Gastroesophageal sphincter (tissue), 3 donors: ENCODE results near the gene CD276.

Experiments
- EP300 ChIP-seq: sonication (generic); formaldehyde crosslinking; IDR thresholded peaks from one replicate; pipeline ENCODE4 v1.6.1; 2017; ENCODE audit warnings: antibody characterized with exemption, mild to moderate bottlenecking
- POLR2AphosphoS5 ChIP-seq: sonication (generic); formaldehyde crosslinking; IDR thresholded peaks from one replicate; pipeline ENCODE4 v1.6.1; 2017; ENCODE audit warnings: antibody characterized with exemption
- TF ChIP-seq, protein P1 (sequence below), 4 experiments: fragments of 200-600 bp in 2 of 4; fragments of 450-650 bp in 2 of 4; sonication (generic) in 1 of 4; IDR thresholded peaks; one replicate each; pipeline ENCODE4 v1.5.1; 2017 to 2019; ENCODE audit warnings: antibody characterized with exemption in 4 of 4, mild to moderate bottlenecking in 2 of 4, moderate library complexity in 2 of 4

DNA sequence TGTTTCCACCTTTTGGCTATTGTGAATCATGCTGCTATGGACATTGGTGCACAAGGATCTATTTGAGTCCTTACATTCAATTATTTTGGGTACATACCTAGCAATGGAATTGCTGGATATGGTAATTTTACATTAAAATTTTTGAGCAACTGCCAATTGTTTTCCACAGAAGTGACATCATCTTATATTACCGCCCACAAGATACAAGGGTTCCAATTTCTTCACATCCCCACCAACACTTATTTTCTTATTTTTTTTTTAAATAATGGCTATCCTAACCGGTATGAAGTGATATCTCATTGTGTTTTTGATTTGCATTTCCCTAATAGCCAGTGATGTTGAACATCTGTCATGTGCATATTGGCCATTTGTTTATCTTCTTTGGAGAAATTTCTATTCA lies 28.5 kb upstream of the CD276 start:
- TF ChIP-seq, protein P1, sequence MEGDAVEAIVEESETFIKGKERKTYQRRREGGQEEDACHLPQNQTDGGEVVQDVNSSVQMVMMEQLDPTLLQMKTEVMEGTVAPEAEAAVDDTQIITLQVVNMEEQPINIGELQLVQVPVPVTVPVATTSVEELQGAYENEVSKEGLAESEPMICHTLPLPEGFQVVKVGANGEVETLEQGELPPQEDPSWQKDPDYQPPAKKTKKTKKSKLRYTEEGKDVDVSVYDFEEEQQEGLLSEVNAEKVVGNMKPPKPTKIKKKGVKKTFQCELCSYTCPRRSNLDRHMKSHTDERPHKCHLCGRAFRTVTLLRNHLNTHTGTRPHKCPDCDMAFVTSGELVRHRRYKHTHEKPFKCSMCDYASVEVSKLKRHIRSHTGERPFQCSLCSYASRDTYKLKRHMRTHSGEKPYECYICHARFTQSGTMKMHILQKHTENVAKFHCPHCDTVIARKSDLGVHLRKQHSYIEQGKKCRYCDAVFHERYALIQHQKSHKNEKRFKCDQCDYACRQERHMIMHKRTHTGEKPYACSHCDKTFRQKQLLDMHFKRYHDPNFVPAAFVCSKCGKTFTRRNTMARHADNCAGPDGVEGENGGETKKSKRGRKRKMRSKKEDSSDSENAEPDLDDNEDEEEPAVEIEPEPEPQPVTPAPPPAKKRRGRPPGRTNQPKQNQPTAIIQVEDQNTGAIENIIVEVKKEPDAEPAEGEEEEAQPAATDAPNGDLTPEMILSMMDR (IDR thresholded peaks at IDR 0.05), result no peak
- TF ChIP-seq POLR2AphosphoS5 (no peak), EP300 (no peak)
